Effector memory CD8-positive, alpha-beta T cell (primary cell): ENCODE data around the gene DOCK8.
"Not testable (repeated sequence)": the region's sequence is repeated elsewhere in the genome, so short reads cannot be mapped to it uniquely, and the experiment has no call there.

ENCODE experiments used
- ATAC-seq: fragments of 150-1000 bp; cut with Tn5 transposase; replicated peaks from 2 replicates; pipeline ENCODE4 v1.10.0; 2021; ENCODE audit warnings: mild to moderate bottlenecking, moderate library complexity
- DNase-seq, 3 experiments: peaks; one replicate each; pipeline ENCODE4 v3.0.0; 2021
- H3K27ac Mint-ChIP-seq, 2 donors: one replicate each; pipeline ENCODE4 v1.8.0; 2022; ENCODE audit warnings: mild to moderate bottlenecking in 2 of 2, mixed read lengths in 2 of 2, moderate library complexity in 2 of 2
- H3K27me3 Mint-ChIP-seq, 2 donors: one replicate each; pipeline ENCODE4 v1.8.0; 2022; ENCODE audit warnings: mixed read lengths in 2 of 2
- H3K36me3 Mint-ChIP-seq: one replicate; pipeline ENCODE4 v1.8.0; 2022; ENCODE audit warnings: mild to moderate bottlenecking, moderate library complexity, mixed read lengths; ENCODE audit not compliant: insufficient read depth
- H3K4me1 Mint-ChIP-seq, 2 donors: one replicate each; pipeline ENCODE4 v1.8.0; 2022; ENCODE audit warnings: low read depth in 2 of 2, mixed read lengths in 2 of 2
- H3K4me3 Mint-ChIP-seq, 2 donors: one replicate each; pipeline ENCODE4 v1.8.0; 2022; ENCODE audit warnings: mild to moderate bottlenecking in 2 of 2, mixed read lengths in 2 of 2, moderate library complexity in 2 of 2
- H3K9me3 Mint-ChIP-seq, 2 donors: one replicate each; pipeline ENCODE4 v1.8.0; 2022; ENCODE audit warnings: mixed read lengths in 2 of 2

Gene DOCK8

DNA sequence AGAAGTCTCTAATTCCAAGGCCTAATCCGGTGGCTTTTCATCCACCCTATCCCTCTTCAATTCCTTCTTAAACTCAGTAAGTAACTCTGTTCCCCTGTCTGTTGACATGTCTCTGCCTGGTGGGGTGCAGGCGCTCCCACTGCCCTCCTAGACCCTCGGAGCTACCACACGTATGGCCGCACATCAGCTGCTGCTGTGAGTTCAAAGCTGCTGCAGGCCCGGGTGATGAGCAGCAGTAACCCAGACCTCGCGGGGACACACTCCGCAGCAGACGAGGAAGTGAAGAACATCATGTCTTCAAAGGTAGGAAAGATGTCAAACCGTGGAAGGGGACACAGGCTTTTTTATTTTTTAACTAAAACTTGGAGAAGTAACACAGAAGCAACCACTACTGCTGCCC, 167.7 kb downstream of the DOCK8 start:
- ATAC-seq (no peak), DNase-seq (no peak)
- no peaks in the 10 kb centered on the region for H3K9me3 Mint-ChIP-seq
- no peaks in the 10 kb centered on the region for H3K27me3 Mint-ChIP-seq
- H3K4me1 Mint-ChIP-seq, result peaks cover 2 to 7% of the 10 kb centered on the region in 2 donors
- no peak overlapping the region for H3K4me3 Mint-ChIP-seq
- peaks cover 79% of the 10 kb centered on the region for H3K36me3 Mint-ChIP-seq
- H3K27ac Mint-ChIP-seq, result no peak overlapping the region

DNA sequence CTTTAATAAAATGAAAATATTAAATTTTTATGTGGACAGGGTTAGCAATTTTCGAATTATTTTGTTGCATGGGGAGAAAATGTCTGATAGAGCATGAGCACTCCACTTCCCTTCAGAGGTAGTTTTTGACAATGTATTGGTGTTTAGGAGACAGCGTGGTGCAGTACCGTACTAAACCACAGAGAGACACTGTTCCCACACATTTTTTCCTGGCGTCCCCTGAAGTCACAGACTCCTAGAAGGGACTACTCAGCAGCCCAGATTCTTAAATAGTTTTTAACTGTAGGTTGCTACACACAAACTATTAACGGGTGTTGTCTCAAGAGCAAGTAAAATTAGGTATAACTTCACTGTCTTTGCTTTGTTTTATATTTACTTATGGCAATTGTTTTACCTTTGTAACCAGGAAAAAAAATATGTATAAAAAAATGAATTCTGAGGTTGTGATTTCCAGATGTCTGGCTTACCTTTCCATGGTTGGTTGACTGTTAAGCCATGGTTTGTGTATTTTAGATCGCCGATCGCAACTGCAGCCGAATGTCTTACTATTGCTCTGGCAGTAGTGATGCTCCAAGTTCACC, 171.2 kb downstream of the DOCK8 start:
- Mint-ChIP-seq H3K4me3 (no peak overlapping the region), H3K27ac (no peak overlapping the region)

GRCh38 chr9:389159-389558, 174.5 kb downstream of the DOCK8 start:
- Mint-ChIP-seq H3K4me3 (no peak overlapping the region), H3K36me3 (peaks cover 76% of the 10 kb centered on the region), H3K27me3 (no peaks in the 10 kb centered on the region), H3K27ac (peak overlapping the region in 1 of 2 donors; percentile 59), H3K4me1 (peaks cover 0 to 4% of the 10 kb centered on the region in 2 donors), H3K9me3 (no peaks in the 10 kb centered on the region)
- no peak for DNase-seq
- ATAC-seq, result no peak

More for the DNA sequence above, 171.2 kb downstream of the DOCK8 start:
- no peaks in the 10 kb centered on the region for H3K9me3 Mint-ChIP-seq
- H3K27me3 Mint-ChIP-seq, result no peaks in the 10 kb centered on the region
- H3K36me3 Mint-ChIP-seq, result peaks cover 82% of the 10 kb centered on the region
- peak in 1 of 3 experiments; percentile 21 for DNase-seq
- peaks cover 0 to 1% of the 10 kb centered on the region in 2 donors for H3K4me1 Mint-ChIP-seq
- ATAC-seq, result peak; percentile 56

DNA sequence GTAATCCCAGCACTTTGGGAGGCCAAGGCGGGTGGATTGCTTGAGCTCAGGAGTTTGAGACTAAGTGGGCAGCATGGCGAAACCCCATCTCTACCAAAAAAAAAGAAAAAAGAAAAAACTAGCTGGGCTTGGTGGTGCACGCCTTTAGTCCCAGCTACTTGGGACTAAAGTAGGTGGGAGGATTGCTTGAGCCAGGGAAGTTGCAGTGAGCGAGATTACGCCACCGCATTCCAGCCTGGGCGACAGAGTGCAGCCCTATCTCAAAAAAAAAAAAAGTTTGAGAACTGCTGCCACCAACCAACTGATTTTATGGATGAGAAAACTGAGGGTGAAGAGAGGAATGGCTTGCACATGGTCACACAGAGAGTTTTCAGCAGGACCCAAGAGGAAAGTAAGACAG, 175.1 kb downstream of the DOCK8 start:
- Mint-ChIP-seq H3K4me1 (peaks cover 0 to 4% of the 10 kb centered on the region in 2 donors), H3K27ac (peak overlapping the region in 1 of 2 donors; percentile 77), H3K27me3 (no peaks in the 10 kb centered on the region), H3K9me3 (no peaks in the 10 kb centered on the region), H3K36me3 (peaks cover 76% of the 10 kb centered on the region), H3K4me3 (no peak overlapping the region)
- DNase-seq (no peak), ATAC-seq (no peak)

GRCh38 chr9:392077-392804, 177.6 kb downstream of the DOCK8 start:
- ATAC-seq, result no peak
- H3K4me1 Mint-ChIP-seq, result peaks cover 0 to 4% of the 10 kb centered on the region in 2 donors
- no peaks in the 10 kb centered on the region for H3K27me3 Mint-ChIP-seq
- H3K4me3 Mint-ChIP-seq, result no peak overlapping the region
- peak overlapping the region; percentile 36 to 49 for H3K27ac Mint-ChIP-seq
- DNase-seq, result no peak
- H3K36me3 Mint-ChIP-seq, result peaks cover 79% of the 10 kb centered on the region
- no peaks in the 10 kb centered on the region for H3K9me3 Mint-ChIP-seq

GRCh38 chr9:394347-395052, 179.8 kb downstream of the DOCK8 start:
- no peaks in the 10 kb centered on the region for H3K27me3 Mint-ChIP-seq
- peaks cover 86% of the 10 kb centered on the region for H3K36me3 Mint-ChIP-seq
- H3K4me1 Mint-ChIP-seq, result peaks cover 0 to 4% of the 10 kb centered on the region in 2 donors
- no peak overlapping the region for H3K4me3 Mint-ChIP-seq
- DNase-seq, result no peak
- ATAC-seq, result no peak
- peak overlapping the region; percentile 70 to 71 for H3K27ac Mint-ChIP-seq
- H3K9me3 Mint-ChIP-seq, result no peaks in the 10 kb centered on the region

DNA sequence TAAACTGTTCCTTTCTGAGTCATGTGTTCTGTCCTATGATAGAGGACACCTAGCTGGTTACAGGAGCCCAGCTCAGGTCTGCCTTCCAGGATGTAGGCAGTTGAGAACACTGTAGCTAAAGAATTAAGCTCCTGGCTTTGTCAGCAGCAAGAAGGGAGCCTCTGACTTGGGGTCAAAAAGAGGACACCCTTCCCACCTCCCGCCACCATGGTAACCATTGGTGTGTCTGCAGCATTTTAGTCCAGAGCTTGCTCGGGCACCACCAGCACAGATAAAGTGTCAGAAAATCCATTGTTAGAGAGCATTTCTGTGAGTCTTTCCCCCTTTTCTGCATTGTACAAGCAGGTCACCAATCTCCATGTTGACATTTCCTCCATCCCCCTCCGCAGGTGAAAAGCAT, 181.7 kb downstream of the DOCK8 start:
- Mint-ChIP-seq H3K4me3 (no peak overlapping the region), H3K36me3 (peaks cover 79% of the 10 kb centered on the region), H3K4me1 (peaks cover 0 to 4% of the 10 kb centered on the region in 2 donors), H3K9me3 (no peaks in the 10 kb centered on the region), H3K27ac (peak overlapping the region in 1 of 2 donors; percentile 52), H3K27me3 (no peaks in the 10 kb centered on the region)
- DNase-seq, result no peak
- no peak for ATAC-seq

DNA sequence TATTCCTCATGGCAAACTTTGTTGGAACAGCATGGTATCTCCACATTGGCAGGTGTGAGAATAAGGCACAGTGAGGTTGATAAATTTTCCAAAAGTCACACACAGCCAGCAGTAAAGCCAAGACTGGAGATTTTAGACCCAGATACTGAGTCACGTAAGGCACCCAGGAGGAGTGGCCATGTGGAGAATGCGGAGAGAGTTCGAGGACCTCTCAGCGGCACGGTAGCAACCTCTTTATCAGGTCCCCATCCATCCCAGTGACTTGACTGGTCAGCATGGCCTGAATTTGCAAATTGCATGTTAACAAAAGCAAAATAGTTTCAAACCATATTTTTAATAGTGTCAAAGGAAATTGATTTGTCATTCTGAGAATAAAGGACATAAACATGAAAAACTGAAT, 183.4 kb downstream of the DOCK8 start:
- no peak for DNase-seq
- peaks cover 81% of the 10 kb centered on the region for H3K36me3 Mint-ChIP-seq
- no peaks in the 10 kb centered on the region for H3K27me3 Mint-ChIP-seq
- peaks cover 0 to 4% of the 10 kb centered on the region in 2 donors for H3K4me1 Mint-ChIP-seq
- H3K9me3 Mint-ChIP-seq, result no peaks in the 10 kb centered on the region
- H3K4me3 Mint-ChIP-seq, result no peak overlapping the region
- ATAC-seq, result no peak
- no peak overlapping the region for H3K27ac Mint-ChIP-seq

DNA sequence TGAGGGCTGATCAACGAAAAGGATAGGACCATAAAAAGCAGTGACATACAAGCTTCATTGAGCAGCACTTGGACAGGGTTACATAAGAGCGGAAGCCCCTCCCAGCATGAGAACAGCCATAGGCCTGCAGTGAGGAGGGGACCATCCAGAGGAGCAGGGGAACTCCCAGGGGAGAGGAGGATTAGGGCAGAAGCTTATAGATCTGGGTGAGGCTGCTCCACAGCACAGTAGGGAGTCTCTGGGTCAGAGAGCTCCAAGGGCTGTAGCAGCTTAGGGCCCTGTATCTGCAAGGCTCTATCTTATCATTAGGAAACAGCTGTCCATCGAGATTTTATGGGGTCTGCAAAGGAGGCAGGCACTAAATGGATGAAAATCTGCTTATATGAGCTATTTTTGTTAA, 186.6 kb downstream of the DOCK8 start:
- Mint-ChIP-seq H3K4me1 (peaks cover 0 to 4% of the 10 kb centered on the region in 2 donors), H3K9me3 (no peaks in the 10 kb centered on the region), H3K27me3 (no peaks in the 10 kb centered on the region), H3K4me3 (no peak overlapping the region), H3K27ac (peak overlapping the region; percentile 4 to 90), H3K36me3 (peaks cover 89% of the 10 kb centered on the region)
- no peak for DNase-seq
- ATAC-seq, result no peak

DNA sequence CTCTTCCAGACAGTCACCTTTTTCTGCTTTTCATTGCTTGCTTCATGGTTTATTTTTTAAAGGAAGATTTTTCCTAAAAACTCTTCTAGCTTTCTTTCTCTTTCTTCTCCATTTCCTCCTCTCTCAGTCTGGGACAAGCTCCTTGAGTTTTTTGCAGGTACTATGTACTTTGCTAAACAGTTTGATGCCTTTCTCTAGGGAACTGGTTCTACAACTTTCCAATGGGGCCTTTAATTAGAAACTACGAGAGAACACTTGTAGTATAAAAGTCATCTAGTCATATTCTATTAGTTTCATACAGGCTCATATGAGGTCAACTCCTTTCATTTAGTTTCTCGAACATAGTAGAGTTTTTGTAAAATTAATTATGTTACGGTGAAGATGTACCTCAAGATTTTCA, 189.6 kb downstream of the DOCK8 start:
- H3K9me3 Mint-ChIP-seq, result no peaks in the 10 kb centered on the region
- H3K27ac Mint-ChIP-seq, result peak overlapping the region; percentile 3 to 75
- peaks cover 89% of the 10 kb centered on the region for H3K36me3 Mint-ChIP-seq
- no peaks in the 10 kb centered on the region for H3K27me3 Mint-ChIP-seq
- H3K4me3 Mint-ChIP-seq, result no peak overlapping the region
- H3K4me1 Mint-ChIP-seq, result peaks cover 2 to 4% of the 10 kb centered on the region in 2 donors
- DNase-seq (no peak), ATAC-seq (no peak)

DNA sequence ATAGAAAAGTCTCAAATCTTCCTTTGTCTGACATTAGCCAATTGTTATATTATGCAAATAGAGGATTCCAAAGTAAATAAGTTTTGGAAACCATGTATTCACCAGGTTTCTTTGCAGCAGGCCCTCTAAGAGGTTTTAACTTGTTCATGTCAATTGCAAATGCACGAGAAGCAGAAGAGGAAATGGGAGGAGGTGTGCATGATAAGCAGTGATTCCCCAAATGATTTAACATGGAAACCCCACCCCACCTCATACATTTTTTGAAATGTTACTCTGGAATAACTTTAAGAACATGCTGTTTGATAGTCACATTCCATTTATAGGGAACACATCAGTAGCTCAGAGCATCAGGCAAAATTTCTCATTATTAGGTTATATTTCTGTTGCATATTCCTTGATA, 190.7 kb downstream of the DOCK8 start:
- H3K4me3 Mint-ChIP-seq, result no peak overlapping the region
- H3K27ac Mint-ChIP-seq, result no peak overlapping the region
- H3K36me3 Mint-ChIP-seq, result peaks cover 85% of the 10 kb centered on the region
- no peak for DNase-seq
- H3K4me1 Mint-ChIP-seq, result peaks cover 2 to 4% of the 10 kb centered on the region in 2 donors
- no peaks in the 10 kb centered on the region for H3K27me3 Mint-ChIP-seq
- no peaks in the 10 kb centered on the region for H3K9me3 Mint-ChIP-seq
- ATAC-seq, result no peak

GRCh38 chr9:406886-407654, 192.4 kb downstream of the DOCK8 start:
- no peak for DNase-seq
- Mint-ChIP-seq H3K9me3 (no peaks in the 10 kb centered on the region), H3K4me1 (peaks cover 0 to 2% of the 10 kb centered on the region in 2 donors), H3K27ac (peak overlapping the region in 1 of 2 donors; percentile 68), H3K4me3 (no peak overlapping the region), H3K27me3 (no peaks in the 10 kb centered on the region), H3K36me3 (peaks cover 88% of the 10 kb centered on the region)
- ATAC-seq, result no peak

GRCh38 chr9:409655-410054, 195.0 kb downstream of the DOCK8 start:
- not testable (repeated sequence) for H3K9me3 Mint-ChIP-seq, H3K27ac Mint-ChIP-seq, H3K27me3 Mint-ChIP-seq, H3K4me3 Mint-ChIP-seq, ATAC-seq, H3K4me1 Mint-ChIP-seq, DNase-seq
- peaks cover 73% of the 10 kb centered on the region for H3K36me3 Mint-ChIP-seq
